ENCODE data around the gene IRF2BP1.
A peak's percentile ranks its signal among the peaks of the same experiment; 100 is the strongest.
"Not testable (repeated sequence)": the region's sequence is repeated elsewhere in the genome, so short reads cannot be mapped to it uniquely, and the experiment has no call there.

Gene IRF2BP1

DNA sequence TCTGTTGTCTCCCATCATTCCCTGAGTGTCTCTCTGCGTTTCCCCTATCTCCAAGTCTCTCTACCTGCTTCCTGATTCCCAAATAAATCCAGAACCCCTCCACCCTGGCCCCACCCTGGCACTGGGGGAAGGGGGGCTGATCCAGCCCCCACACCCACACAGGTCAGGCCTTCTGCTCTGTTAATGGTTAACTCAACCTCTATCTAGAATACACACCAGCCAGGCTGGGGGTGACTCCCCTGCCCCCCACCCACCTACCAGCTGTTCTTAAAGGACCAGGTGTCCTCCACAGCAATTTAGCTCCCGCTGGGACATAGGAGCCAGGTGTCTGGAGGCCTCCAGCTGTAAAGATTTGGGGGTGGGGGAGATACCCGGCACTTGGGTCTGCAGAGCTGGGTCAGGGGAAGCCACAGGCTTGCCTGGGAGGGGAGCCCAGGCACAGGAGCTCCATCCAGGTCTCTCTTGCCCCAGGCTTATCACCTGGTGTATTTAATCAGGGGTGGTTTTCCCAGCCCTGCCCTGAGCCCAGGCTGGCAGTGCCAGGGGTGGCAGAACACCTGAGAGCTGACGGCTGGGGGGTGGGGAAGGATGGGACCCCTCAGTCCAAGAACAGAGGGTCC, 3.9 kb downstream of the IRF2BP1 start:
- DNase-seq = no peak

GRCh38 chr19:45881082-45881908, 4.6 kb downstream of the IRF2BP1 start:
- DNase-seq = no peak

GRCh38 chr19:45879971-45880370, 6.0 kb downstream of the IRF2BP1 start:
- DNase-seq = no peak

GRCh38 chr19:45879055-45879454, 6.9 kb downstream of the IRF2BP1 start:
- no peak for DNase-seq

GRCh38 chr19:45878043-45878794, 7.7 kb downstream of the IRF2BP1 start:
- no peak for DNase-seq

GRCh38 chr19:45876411-45877197, 9.3 kb downstream of the IRF2BP1 start:
- no peak for DNase-seq

DNA sequence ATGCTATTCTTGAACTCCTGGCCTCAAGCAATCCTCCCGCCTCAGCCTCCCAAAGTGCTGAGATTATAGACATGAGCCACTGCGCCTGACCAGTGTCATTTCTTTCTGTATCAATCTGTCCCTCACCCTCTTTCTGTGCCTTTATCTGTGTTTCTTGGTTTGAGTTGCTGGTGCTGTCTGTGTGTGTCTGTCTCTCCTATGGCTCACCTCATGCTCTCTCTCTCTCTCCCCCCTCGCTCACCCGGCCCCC, 9.9 kb downstream of the IRF2BP1 start:
- no peak for DNase-seq

GRCh38 chr19:45874620-45874966, 11.3 kb downstream of the IRF2BP1 start:
- DNase-seq = no peak

- no peak for DNase-seq
These were observed 12.6 kb downstream of the IRF2BP1 start for GRCh38 chr19:45873219-45873772.

GRCh38 chr19:45872095-45872919, 13.6 kb downstream of the IRF2BP1 start:
- DNase-seq = no peak

DNA sequence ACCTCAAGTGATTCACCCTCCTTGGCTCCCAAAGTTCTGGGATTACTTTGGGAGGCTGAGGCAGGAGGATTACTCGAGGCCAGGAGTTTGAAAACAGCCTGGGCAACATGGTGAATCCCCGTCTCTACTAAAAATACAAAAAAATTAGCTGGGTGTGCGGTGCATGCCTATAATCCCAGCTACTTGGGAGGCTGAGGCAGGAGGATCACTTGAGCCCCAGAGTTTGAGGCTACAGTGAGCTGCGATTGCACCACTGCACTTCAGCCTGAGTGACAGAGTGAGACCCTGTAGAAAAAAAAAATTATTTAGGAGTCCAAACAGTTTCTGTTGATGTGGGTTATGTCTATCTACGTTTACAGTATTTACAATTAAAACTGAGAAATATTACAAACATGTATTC, 15.1 kb downstream of the IRF2BP1 start:
- no peak for DNase-seq

DNA sequence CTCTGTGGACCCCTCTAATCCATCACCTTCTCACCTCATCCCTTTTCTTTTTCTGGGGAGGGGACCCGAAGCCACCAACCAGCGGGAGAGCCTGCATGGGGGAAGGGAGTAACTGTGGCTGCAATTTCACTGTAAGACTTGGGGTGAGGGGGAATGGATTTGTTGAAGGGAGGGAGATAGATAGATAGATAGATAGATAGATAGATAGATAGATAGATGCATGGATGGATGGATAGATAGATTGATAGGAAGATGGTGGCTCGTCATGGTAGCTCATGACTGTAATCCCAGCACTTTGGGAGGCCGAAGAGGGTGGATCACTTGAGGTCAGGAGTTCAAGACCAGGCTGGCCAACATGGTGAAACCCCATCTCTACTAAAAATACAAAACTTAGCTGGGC, 18.7 kb downstream of the IRF2BP1 start:
- DNase-seq = not testable (repeated sequence)

DNA sequence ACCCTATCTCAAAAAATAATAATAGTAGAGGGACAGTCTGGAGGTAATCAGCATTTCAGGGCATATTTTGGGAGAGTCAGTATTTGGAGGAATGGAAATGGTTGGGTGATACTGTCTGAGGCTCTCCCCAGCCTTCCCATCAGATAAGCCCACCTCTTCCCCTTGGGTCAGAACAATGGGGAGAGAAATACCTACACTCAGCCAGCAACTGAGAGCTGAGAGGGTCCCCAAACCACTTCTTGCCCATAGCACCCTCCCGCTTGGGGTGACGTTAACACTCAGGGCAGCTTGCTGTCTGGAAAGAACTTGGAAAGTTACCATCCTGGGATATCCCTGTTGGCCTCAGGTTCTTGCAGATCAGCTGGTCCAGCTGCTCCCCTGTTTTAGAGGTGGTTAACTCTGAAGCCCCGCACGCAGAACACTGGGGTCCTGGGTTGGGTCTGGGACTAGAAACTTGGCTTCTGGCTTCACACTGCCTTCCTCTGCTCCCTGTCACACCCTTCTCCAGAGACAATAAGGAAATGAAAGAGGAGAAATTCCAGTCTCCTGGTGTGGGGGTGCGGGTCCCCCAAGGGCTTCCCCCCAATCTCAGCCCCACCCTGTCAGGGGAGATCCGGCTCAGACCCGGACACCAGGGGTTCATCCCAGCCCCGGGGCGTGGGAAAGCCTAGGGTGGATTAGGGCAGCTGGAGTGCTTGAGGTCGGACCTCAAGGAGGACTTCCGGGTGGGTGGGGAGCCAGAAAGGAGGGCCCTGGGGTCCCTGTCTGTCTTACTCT, 19.4 kb downstream of the IRF2BP1 start:
- DNase-seq = no peak

GRCh38 chr19:45865269-45865948, 20.5 kb downstream of the IRF2BP1 start:
- DNase-seq = no peak

DNA sequence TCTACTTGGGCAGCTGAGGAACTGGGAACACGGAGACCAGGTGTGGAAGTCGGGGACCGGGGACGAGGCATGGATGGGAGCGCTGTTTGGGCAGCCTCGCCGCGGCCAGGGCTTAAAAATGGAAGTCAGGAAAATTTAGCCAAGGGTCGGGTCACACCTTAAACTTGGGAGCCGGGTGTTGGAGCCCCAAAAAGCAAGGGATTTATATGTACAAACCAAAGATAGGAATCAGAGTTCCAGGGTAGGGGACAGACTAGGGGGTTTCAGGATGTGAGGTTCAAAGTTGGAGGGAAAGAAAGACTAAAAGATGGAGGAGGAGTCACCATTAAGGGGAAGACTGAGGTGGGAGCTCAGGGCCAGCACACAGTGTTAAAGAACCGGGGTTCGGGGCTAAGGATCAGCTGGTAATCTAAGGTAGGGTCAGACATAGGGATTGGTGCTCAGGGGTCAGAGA, 21.3 kb downstream of the IRF2BP1 start:
- no peak for DNase-seq

DNA sequence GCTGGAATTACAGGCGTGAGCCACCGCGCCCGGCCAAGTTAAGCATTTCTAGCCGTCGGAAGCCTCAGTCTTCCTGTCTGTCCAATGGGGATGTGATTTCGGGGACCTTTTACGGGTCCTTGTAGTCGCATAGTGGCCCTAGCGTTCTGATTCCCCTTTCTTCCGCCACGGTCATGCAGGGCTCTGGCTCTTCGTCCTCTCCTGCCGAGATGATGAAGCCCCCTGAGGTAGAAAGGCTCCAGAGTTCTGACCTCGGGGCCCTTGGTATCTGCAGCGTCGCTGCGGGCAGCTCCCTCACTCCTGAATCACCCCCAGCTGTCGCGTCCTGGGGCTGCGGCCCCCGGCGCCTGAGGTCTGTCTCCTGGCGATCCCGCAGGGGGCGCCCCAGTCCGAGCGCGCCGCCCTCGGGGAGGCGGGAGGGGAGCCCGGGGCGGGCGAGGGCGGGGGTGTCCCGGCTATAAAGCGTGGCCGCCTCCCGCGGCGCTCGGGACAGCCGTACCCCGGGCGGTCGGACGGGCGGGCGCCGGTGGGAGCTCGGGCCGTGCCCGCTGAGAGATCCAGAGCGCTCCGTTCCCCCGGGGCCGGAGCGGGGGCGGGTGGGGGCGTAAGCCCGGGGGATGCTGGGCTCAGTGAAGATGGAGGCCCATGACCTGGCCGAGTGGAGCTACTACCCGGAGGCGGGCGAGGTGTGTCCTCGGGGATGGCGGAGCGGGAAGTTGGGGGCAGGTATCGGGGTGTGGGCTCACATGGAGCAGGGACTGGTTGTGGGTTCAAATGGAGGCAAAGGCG, 21.9 kb downstream of the IRF2BP1 start, which contains the start of gene FOXA3:
Gene FOXA3, plus strand, starts transcription at position 487 of the 789 bp plus-strand sequence. Its CDS starts 131 bp downstream, at position 618.
- DNase-seq = peak; percentile 17

DNA sequence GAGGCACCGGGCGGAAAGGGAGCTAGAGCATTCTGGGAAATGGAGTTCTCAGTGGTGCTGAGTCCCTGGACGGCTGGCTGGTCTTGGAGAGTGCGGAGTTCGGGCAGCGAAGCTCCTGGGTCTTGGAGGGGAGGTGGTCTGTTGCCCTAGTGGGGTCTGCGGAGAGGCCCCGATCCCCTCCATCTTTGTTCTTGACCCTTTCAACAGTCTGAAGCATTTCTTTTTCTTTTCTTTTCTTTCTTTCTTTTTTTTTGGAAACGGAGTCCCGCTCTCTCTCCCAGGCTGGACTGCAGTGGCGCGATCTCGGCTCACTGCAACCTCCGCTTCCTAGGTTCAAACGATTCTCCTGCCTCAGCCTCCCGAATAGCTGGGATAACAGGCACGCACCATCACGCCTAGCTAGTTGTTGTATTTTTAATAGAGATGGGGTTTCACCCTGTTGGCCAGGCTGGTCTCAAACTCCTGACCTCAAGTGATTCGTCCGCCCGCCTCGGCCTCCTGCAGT, 22.6 kb downstream of the IRF2BP1 start:
- no peak for DNase-seq

GRCh38 chr19:45862564-45863334, 23.2 kb downstream of the IRF2BP1 start, which contains the start of gene SYMPK:
SYMPK (minus strand) TSS chr19:45863147; CDS start chr19:45854495, 8,652 bp downstream.
- DNase-seq = peak; percentile 96

GRCh38 chr19:45862271-45862563, 23.7 kb downstream of the IRF2BP1 start:
- DNase-seq = no peak
